ENCODE data around the gene CHST8. TPM values are rescaled to one million over a fixed set of nuclear protein-coding genes. Genes with fewer than 3 reads are reported as not detected.

CHST8 gene
- total RNA-seq, 1 donor from 2014 or later: 26.6 TPM

DNA sequence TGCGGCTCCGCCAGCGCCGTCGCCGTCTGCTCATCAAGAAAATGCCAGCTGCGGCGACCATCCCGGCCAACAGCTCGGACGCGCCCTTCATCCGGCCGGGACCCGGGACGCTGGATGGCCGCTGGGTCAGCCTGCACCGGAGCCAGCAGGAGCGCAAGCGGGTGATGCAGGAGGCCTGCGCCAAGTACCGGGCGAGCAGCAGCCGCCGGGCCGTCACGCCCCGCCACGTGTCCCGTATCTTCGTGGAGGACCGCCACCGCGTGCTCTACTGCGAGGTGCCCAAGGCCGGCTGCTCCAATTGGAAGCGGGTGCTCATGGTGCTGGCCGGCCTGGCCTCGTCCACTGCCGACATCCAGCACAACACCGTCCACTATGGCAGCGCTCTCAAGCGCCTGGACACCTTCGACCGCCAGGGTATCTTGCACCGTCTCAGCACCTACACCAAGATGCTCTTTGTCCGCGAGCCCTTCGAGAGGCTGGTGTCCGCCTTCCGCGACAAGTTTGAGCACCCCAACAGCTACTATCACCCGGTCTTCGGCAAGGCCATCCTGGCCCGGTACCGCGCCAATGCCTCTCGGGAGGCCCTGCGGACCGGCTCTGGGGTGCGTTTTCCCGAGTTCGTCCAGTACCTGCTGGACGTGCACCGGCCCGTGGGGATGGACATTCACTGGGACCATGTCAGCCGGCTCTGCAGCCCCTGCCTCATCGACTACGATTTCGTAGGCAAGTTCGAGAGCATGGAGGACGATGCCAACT is 150.5 kb downstream of the CHST8 start:
- TF ChIP-seq, protein P1, sequence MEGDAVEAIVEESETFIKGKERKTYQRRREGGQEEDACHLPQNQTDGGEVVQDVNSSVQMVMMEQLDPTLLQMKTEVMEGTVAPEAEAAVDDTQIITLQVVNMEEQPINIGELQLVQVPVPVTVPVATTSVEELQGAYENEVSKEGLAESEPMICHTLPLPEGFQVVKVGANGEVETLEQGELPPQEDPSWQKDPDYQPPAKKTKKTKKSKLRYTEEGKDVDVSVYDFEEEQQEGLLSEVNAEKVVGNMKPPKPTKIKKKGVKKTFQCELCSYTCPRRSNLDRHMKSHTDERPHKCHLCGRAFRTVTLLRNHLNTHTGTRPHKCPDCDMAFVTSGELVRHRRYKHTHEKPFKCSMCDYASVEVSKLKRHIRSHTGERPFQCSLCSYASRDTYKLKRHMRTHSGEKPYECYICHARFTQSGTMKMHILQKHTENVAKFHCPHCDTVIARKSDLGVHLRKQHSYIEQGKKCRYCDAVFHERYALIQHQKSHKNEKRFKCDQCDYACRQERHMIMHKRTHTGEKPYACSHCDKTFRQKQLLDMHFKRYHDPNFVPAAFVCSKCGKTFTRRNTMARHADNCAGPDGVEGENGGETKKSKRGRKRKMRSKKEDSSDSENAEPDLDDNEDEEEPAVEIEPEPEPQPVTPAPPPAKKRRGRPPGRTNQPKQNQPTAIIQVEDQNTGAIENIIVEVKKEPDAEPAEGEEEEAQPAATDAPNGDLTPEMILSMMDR (IDR thresholded peaks at IDR 0.05; ENCODE audit: unreplicated experiment): no peak
- peaks cover 25% of the 10 kb centered on the region for H3K27me3 Mint-ChIP-seq (ENCODE audit: low read depth)
- H3K4me3 Mint-ChIP-seq: no peak overlapping the region
- H3K27ac Mint-ChIP-seq: no peak overlapping the region
- no peaks in the 10 kb centered on the region for H3K4me1 Mint-ChIP-seq
- no peaks in the 10 kb centered on the region for H3K9me3 Mint-ChIP-seq
- H3K36me3 Mint-ChIP-seq: peaks cover 2% of the 10 kb centered on the region
- no peak for DNase-seq (ENCODE audit: low spot score in 2 of 2, unreplicated experiment in 2 of 2)

DNA sequence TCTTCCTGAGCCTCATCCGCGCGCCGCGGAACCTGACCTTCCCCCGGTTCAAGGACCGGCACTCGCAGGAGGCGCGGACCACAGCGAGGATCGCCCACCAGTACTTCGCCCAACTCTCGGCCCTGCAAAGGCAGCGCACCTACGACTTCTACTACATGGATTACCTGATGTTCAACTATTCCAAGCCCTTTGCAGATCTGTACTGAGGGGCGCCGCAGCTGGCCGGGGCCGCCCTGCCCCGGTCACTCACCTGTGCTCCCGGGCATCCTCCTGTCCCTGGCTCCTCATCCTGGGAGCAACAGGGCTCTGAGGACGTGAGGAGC is 151.1 kb downstream of the CHST8 start:
- Mint-ChIP-seq H3K9me3 (no peaks in the 10 kb centered on the region), H3K4me1 (no peaks in the 10 kb centered on the region), H3K4me3 (no peak overlapping the region), H3K27me3 (ENCODE audit: low read depth) (peaks cover 25% of the 10 kb centered on the region), H3K27ac (no peak overlapping the region), H3K36me3 (peaks cover 2% of the 10 kb centered on the region)
- TF ChIP-seq, protein P1 (IDR thresholded peaks at IDR 0.05; ENCODE audit: unreplicated experiment): no peak
- no peak for DNase-seq (ENCODE audit: low spot score in 2 of 2, unreplicated experiment in 2 of 2)

DNA sequence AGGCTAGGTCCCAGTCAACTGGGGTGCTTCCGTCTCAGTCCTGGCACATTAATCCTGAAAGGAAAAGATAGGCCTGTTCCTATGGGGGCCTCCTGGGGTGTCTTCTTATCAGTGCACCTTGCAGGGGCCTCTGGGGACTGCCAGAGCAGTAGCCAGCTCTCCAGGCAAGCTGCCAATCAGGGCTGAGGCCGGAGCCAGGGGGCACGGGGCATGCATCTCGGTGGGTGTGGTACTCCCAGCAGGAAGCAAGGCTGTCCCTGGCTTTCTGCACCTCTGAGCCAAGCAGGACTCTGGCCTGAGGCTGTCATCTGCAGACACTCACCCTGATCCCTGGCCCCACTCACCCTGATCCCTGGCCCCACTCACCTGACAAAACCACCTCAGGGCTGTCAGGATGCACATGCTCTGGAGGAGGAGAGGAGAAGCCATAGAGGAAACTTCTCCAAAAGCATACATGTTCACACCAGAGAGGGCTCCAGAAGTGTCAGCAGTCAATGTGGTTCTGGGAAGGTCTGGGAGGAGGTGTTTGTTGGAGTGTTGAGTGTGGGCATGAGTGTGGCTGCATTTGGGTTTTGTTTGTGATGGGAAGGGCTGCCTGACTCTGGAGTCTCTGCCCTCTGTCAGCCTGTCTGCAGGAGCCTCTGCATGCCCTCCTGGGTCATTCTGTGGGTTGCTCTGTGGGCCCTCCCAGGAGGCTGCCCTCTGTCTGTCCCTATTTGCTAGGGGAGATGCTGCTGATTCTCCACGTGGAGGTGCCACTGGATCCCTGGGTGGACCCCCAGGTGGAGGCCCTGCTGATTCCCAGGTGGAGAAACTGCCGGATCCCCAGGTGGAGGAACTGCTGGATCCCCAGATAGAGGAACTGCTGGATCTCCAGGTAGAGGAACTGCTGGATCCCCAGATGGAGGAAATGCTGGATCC is 152.2 kb downstream of the CHST8 start:
- Mint-ChIP-seq H3K27me3 (ENCODE audit: low read depth) (peaks cover 29% of the 10 kb centered on the region), H3K9me3 (no peaks in the 10 kb centered on the region), H3K36me3 (peaks cover 2% of the 10 kb centered on the region), H3K4me3 (no peak overlapping the region), H3K27ac (no peak overlapping the region), H3K4me1 (peaks cover 6% of the 10 kb centered on the region)
- DNase-seq (ENCODE audit: low spot score in 2 of 2, unreplicated experiment in 2 of 2): no peak
- TF ChIP-seq, protein P1 (IDR thresholded peaks at IDR 0.05; ENCODE audit: unreplicated experiment): no peak

DNA sequence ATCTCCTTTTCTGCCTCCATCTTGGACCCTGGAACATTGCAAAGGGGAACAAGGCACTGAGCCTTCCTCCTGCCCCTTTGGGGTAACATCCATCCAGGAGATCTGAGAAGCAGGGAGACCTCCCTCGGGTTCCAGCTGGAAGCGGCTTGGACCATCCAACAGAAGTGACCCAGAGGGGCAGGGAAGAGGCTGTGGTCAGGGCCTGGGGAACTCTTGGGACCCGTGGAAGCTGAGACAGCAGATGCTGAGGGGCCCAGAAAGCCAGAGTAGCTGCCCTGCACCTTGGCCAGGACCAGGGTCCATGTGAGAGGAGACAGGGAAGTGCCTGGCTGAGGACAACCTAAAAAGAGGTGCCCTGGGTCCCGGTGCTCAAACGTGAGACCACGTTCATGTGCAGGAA is 153.0 kb downstream of the CHST8 start:
- Mint-ChIP-seq H3K4me1 (peaks cover 11% of the 10 kb centered on the region), H3K9me3 (no peaks in the 10 kb centered on the region), H3K27me3 (ENCODE audit: low read depth) (peaks cover 30% of the 10 kb centered on the region), H3K27ac (no peak overlapping the region), H3K36me3 (peaks cover 2% of the 10 kb centered on the region), H3K4me3 (no peak overlapping the region)
- DNase-seq (ENCODE audit: low spot score in 2 of 2, unreplicated experiment in 2 of 2): no peak
- TF ChIP-seq, protein P1 (IDR thresholded peaks at IDR 0.05; ENCODE audit: unreplicated experiment): no peak

DNA sequence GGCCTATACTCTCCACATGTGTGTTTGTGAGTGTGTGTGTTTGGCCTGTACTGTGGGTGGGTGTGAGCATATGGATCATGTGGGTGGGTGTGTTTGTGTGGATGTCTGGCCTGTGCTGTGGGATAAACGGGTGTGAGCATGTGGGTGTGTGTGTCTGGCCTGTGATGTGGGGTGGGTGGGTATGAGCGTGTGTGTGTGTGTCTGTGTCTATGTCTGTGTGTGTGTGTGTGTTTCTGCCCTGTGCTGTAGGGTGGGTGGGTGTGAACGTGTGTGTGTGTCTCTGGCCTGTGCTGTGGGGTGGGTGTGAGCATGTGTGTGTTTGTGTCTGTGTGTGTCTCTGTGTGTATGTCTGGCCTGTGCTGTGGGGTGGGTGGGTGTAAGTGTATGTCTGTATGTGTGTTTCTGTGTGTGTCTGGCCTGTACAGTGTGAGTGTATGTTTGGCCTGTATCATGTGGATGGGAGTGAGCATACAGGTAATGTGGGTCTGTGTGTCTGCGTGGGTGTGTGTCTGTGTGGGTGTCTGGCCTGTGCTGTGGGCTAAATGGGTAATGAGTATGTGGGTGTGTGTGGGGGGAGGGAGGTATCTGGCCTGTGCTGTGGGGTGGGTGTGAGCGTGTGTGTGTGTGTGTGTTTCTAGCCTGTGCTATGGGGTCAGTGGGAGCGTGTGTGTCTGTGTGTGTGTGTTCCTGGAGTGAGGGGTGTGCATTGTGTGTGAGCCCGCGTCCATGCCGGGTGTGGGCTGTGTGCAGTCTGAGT is 154.2 kb downstream of the CHST8 start:
- Mint-ChIP-seq H3K27me3 (ENCODE audit: low read depth) (peaks cover 31% of the 10 kb centered on the region), H3K9me3 (no peaks in the 10 kb centered on the region), H3K4me3 (no peak overlapping the region), H3K4me1 (peaks cover 11% of the 10 kb centered on the region), H3K27ac (no peak overlapping the region), H3K36me3 (peaks cover 2% of the 10 kb centered on the region)
- no peak for DNase-seq (ENCODE audit: low spot score in 2 of 2, unreplicated experiment in 2 of 2)
- TF ChIP-seq, protein P1 (IDR thresholded peaks at IDR 0.05; ENCODE audit: unreplicated experiment): no peak

Measured in mesothelial cell of epicardium (in vitro differentiated cells).